Activated CD4-positive, CD25-positive, alpha-beta regulatory T cell treated with anti-CD3 and anti-CD28 coated beads, Interleukin-2, amount 50 U/mL, for 16 hours (primary cell): Measurements from ENCODE around the gene BBS2.
"Not testable (repeated sequence)": the region's sequence is repeated elsewhere in the genome, so short reads cannot be mapped to it uniquely, and the experiment has no call there.

Experiments used
- DNase-seq: peaks from one replicate; pipeline ENCODE4 v3.0.0-alpha.2; 2020; ENCODE audit warnings: low read depth, low spot score

Gene BBS2

GRCh38 chr16:56520251-56520577 is 390 bp upstream of the BBS2 start:
- no peak for DNase-seq

- no peak for DNase-seq
Observed at GRCh38 chr16:56518425-56518824, 1.4 kb downstream of the BBS2 start.

DNA sequence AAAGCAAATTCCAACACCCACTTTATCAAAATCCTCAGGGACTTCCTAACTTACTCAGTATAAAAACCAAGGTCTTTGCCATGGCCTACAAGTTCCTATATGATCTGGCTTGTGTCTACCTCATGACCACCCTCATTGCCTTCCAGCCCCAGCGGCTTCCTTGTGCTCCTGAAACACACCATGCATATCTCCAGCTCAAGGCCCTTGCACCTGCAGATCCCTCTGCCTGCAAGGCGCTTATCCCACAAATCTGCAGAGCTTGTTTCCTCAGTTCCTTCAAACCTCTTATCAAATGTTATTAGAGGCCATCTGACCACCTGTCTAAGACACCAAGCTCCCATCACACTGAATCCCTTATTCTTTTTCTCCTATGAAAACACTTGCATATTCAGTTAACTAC is 2.6 kb downstream of the BBS2 start:
- no peak for DNase-seq

DNA sequence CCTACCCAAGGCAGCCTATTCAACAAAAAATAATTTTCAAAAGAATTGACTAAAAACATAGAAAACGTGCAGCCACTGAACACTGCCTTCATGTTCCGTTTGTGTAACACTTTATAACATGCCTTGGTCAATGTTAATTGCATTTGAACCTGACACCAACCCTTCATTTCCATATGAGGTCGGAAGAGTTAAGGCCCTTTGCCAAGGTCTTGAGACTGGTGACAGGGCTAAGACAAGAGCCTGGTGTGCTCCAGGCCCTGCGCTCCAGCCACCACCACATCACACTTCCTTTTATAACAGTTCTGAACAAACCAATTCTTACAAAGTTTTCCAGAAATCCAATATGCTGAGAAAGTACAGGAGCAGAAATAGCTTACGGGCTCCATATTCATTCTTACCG is 4.2 kb downstream of the BBS2 start:
- DNase-seq, result no peak

- no peak for DNase-seq
Observed at GRCh38 chr16:56514845-56515244, 5.0 kb downstream of the BBS2 start.

- peak; percentile 14 for DNase-seq
Observed at GRCh38 chr16:56513972-56514371, 5.9 kb downstream of the BBS2 start.

GRCh38 chr16:56513091-56513490 is 6.7 kb downstream of the BBS2 start:
- no peak for DNase-seq

DNA sequence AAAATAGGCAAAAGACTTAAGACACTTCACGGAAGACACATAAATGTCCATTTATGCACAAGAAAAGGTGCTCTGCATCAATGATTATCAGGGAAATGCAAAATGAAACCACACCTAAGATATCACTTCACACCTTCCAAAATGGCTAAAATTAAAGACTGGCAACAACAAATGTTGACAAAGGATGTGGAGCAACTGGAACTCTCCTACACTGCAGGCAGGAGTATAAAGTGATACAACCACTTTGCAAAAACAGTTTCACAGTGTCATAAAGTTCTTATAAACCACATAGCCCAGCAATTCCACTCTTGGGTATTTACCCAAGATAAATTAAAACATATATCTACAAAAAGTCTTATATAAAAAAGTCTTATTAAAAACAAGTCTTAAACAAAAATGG is 7.8 kb downstream of the BBS2 start:
- DNase-seq, result no peak

GRCh38 chr16:56510544-56510943 is 9.3 kb downstream of the BBS2 start:
- DNase-seq, result no peak

GRCh38 chr16:56506941-56507340 is 12.9 kb downstream of the BBS2 start:
- DNase-seq, result no peak

DNA sequence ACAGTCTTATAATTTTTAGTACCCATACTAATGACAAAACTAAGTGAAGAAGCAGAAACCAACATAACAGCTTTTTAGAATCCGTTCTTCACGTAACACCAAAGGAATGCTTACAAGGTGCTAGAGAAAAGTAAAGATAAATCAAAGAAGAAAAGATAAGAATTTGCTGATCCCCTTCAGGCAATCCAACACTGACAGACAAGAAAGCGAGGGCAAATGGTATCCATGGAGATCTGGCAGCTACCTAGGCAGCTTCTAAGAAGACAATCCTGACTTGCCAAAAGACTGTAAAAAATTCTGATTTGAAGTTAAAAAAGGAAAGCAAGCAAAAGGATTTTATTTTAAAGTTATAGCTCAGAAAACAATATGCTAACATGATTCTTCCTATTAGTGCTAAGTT is 14.6 kb downstream of the BBS2 start:
- no peak for DNase-seq

DNA sequence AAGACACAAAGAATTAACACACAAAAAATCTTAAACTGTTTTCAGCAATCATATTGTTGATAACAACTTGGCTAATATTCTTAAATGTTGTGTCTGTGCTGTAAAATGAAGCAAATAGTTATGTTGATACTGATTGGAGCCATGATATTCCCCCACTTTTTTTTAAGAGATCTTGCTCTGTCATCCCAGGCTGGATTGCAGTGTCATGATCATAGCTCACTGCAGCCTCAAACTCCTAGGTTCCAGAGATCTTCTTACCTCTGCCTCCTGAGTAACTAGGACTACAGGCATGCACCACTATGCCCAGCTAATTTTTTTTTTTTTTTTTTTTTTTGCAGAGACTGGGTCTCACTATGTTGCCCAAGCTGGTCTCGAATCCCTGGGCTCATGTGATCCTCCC is 26.0 kb downstream of the BBS2 start:
- DNase-seq, result no peak

GRCh38 chr16:56493126-56493525 is 26.7 kb downstream of the BBS2 start:
- no peak for DNase-seq

GRCh38 chr16:56491657-56492261 is 28.1 kb downstream of the BBS2 start:
- DNase-seq, result no peak

DNA sequence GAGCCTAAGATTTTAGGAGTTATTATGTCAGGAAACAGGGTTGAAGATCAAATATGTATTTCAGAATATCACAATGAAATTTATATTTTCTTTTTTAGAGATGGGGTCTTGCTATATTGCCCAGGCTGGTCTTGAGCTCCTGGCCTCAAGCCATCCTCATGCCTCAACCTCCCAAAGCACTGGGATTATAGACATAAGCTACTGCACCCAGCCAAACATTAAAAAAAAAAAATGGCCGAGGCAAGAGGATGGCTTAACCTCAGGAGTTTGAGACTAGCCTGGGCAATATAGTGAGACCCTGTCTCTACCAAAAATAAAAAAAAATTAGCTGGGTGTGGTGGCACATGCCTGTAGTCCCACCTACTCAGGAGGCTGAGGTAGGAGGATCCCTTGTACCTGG is 31.0 kb downstream of the BBS2 start:
- DNase-seq, result not testable (repeated sequence)

DNA sequence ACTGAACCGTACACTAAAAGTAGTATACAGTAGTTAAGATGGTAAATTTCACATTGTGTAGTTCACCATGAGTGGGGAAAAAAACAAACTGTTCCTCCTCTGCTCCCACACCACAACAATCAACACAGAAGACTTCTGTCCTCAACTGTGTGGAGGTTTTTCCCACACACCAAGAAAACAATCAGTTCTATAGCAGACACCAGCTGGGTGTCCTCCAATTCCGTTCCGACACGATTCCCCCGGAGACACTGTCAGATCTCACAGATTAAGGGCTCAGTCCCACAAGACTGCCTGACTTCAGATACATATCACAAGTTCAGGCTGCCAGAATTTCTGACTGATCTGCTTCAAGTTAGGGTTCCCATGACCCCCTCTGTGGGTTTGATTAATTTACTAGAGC is 31.8 kb downstream of the BBS2 start:
- no peak for DNase-seq

DNA sequence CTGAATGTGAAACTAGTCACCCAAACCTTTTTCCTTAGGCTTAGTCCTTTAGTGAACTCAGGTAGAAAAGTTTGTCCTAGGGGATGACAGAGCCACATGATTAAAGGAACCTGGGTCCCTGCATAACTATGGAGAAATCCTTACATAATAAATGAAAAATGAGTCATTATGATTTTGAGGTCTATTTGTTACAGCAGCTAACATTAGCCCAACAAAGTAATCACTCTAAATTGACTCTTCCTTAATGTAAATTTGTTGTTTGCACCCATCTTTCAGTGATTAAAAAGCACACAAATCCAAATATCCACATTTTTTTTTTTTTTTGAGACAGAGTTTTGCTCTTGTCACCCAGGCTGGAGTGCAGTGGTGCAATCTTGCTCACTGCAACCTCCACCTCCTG is 36.4 kb downstream of the BBS2 start:
- DNase-seq, result no peak

DNA sequence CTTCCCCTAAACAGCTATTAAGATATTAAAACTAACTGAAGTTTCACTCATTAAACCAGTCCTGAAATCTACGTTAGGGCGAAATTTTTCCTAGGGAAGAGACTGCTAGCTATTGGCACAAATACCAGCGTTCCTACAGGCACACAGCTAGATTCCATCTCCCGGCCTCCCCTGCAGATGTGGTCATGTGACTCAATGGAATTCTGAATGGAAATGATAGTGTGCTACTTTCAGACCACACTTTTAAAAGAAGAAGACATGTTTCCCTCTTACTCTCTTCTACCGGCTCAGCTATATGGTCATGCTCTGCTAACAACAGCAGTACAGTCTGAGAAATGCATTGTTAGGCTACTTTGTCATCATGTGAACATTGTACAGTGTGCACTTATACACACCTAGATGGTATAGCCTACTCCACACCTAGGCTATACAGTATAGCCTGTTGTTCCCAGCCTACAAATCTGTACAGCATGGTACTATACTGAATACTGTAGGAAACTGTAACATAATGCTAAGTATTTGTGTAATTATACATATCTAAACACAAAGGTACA is 37.1 kb downstream of the BBS2 start:
- no peak for DNase-seq

- DNase-seq, result no peak
Observed at GRCh38 chr16:56481468-56482122, 38.2 kb downstream of the BBS2 start.

DNA sequence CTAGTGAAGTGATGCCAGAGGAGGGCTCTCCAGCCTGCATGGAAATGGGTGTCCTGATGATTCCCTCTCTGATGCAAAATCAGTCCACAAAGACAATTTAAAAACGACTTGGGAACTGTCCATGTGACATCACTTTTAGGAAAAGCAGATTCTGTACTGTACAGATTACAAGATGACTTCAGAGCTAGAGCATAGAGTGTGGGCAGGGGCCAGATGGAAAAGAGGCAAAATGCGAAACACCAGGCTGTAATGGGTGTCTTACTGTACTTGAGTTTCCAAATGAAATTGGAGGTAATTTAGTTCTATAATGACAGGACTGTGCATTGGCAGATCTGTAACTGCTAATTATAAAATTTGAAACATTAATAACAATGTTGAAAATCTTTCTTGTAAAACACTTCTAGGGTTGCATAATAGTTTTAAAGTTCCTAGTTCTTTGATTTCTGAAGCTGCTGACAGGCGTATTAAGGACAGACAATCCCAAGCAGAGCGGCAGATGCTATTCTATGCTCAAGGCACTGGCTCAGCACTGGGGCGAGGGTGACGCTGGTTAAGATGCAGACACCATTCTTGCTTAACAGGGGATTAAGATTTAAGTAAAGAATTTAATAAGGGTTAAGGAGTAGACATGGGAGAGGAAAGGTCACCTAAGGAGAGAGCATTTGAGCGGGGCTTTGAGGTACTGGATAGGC is 38.9 kb downstream of the BBS2 start:
- no peak for DNase-seq

DNA sequence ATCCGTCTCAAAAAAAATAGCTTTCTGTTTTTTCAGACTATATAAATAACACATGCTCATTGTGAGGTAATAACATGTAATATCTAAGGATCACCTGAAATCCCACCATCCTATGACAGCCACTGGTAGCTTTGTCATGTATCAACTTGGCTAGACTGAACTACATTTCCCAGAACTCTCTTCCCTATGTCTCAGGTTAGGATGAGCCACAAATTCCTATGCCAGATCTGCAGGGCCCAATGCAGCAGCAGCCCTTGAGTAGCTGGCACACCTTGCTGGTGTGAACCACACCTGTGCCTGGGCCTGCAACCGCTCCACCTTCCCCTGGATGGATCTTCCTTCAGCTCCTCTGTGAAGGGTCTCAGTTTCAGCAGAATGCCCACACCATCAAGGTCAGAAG is 40.4 kb downstream of the BBS2 start:
- DNase-seq, result no peak

DNA sequence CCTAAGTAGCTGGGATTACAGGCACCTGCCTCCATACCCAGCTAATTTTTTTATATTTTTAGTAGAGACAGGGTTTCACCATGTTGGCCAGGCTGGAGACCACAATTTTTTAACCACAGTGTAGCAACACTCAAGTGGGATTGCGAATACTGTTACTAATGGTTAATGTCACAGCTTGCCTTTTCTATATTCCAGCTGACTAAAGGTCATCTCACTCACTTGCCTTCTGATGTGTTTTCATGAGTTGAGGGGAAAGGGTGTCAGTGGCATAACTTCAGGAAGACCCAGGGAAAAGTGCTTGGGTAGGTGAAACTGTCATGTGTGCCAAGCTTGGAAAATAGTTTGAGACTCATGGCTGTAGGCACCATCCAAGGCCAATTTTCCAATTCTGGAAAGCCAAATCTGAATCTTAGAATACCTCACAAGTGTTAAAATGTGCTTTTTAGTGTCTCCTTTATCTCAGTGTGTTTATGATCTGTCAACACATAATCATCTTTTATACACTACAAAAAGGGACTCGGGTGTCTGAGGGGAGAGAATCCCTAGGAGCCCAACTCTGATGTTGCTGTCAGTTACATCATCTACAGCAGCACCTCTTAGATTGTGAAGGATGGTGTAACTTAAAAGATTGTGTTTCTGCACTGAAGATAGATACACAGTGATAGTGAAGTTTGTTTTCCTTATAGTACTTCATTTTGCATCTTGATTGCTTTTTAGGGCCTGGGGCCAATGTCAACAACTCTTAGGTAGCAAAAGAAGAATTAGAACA is 41.4 kb downstream of the BBS2 start:
- DNase-seq, result no peak
